Mesodermal cell (in vitro differentiated cells): Measurements from ENCODE around the gene DEPDC1B.

Source experiments
- H3K27ac ChIP-seq: 2 replicates; pipeline ENCODE4 v1.7.0; 2013; ENCODE audit warnings: mild to moderate bottlenecking, low read depth, low read length, moderate library complexity; ENCODE audit not compliant: severe bottlenecking
- H3K36me3 ChIP-seq: 2 replicates; pipeline ENCODE4 v1.7.1; 2013; ENCODE audit warnings: mild to moderate bottlenecking, low read length, moderate library complexity; ENCODE audit not compliant: control insufficient read depth, insufficient read depth
- H3K4me1 ChIP-seq: one replicate; pipeline ENCODE4 v1.7.1; 2013; ENCODE audit warnings: mild to moderate bottlenecking, low read length; ENCODE audit not compliant: insufficient read depth, control insufficient read depth, poor library complexity, severe bottlenecking
- H3K4me3 ChIP-seq: 2 replicates; pipeline ENCODE4 v1.7.0; 2013; ENCODE audit warnings: low read length, control low read depth, mild to moderate bottlenecking; ENCODE audit not compliant: insufficient read depth, poor library complexity, severe bottlenecking; ENCODE audit errors: extremely low read depth
- H3K9me3 ChIP-seq: 2 replicates; pipeline ENCODE4 v1.7.1; 2013; ENCODE audit warnings: mild to moderate bottlenecking, low read length, moderate library complexity; ENCODE audit not compliant: control insufficient read depth
- WGBS, 2 experiments: methylation state at CpG; one replicate each; pipeline ENCODE4 v1.1.5; 2013; ENCODE audit warnings: missing lambda C conversion rate in 2 of 2; ENCODE audit not compliant: insufficient coverage in 2 of 2; 5-methylcytosine and 5-hydroxymethylcytosine counted together

Gene DEPDC1B

DNA sequence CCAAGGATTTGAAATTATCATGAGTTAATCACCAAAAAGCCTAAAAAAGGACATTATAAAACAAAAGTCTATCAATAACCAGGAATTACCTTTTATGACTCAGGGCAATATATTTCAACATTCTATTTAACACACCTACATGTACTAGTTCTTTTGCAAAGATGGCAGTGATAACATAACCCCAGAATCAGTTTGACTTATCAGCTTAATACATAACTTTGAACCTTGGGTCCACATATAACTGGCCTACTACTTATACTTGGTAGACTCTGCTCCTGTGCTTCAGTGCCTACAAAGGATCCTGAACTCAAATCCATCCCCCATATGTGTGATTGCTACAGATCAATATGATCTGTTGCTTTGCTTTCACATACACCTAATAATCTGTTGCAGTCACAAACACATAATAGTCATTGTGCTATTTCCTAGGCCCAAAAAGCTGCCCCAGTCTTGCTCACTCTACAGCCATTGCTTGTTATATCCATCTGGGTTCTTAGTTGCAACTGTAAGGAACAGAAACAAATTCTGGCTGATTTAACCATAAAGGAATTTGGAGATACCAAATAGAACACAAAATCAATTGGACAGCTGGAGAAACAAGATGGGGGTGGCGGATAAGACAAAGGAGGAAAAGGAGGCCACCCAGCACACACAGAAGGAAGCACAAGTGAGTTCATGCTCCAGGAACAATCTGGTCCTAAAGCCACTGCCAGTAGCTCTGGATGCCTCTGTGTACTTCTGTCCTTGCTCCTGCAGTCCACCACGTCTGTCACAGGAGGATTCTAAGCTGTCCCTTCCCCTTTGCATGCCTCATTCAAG is 25.5 kb downstream of the DEPDC1B start:
- Histone ChIP-seq H3K27ac (no peak overlapping the region), H3K4me1 (no peaks in the 10 kb centered on the region), H3K36me3 (no peaks in the 10 kb centered on the region), H3K9me3 (no peaks in the 10 kb centered on the region), H3K4me3 (no peak overlapping the region)
- WGBS, 2 experiments, result no CpG with 5 or more reads among the region's 2 CpGs

DNA sequence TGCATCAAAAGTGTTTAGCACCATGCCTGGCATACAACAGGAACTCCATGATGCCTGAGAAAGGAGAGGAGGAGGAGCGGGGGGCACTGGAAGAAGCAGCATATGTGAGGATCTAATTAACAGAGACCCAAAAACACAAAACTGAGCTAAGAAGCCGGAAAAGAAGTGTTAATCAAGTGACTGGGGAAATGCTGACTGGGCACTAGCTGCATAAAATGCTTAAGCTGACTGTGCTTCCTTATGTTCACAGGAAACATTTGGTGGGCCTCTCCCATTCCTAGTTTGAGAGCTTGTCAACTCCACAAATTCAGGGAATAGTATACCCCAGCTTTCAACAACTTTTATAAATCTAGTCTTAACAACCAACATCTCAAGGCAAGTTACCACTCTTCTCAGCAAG is 26.6 kb downstream of the DEPDC1B start:
- Histone ChIP-seq H3K4me3 (no peak overlapping the region), H3K27ac (no peak overlapping the region), H3K4me1 (no peaks in the 10 kb centered on the region), H3K9me3 (no peaks in the 10 kb centered on the region), H3K36me3 (no peaks in the 10 kb centered on the region)
- WGBS, 2 experiments, result 100% methylated on average over 2 of the region's 2 CpGs

GRCh38 chr5:60672693-60673264 is 27.2 kb downstream of the DEPDC1B start:
- Histone ChIP-seq H3K9me3 (no peaks in the 10 kb centered on the region), H3K36me3 (no peaks in the 10 kb centered on the region), H3K4me3 (no peak overlapping the region), H3K4me1 (no peaks in the 10 kb centered on the region), H3K27ac (no peak overlapping the region)
- 93 to 100% methylated on average over 2 of the region's 3 CpGs for WGBS, 2 experiments

DNA sequence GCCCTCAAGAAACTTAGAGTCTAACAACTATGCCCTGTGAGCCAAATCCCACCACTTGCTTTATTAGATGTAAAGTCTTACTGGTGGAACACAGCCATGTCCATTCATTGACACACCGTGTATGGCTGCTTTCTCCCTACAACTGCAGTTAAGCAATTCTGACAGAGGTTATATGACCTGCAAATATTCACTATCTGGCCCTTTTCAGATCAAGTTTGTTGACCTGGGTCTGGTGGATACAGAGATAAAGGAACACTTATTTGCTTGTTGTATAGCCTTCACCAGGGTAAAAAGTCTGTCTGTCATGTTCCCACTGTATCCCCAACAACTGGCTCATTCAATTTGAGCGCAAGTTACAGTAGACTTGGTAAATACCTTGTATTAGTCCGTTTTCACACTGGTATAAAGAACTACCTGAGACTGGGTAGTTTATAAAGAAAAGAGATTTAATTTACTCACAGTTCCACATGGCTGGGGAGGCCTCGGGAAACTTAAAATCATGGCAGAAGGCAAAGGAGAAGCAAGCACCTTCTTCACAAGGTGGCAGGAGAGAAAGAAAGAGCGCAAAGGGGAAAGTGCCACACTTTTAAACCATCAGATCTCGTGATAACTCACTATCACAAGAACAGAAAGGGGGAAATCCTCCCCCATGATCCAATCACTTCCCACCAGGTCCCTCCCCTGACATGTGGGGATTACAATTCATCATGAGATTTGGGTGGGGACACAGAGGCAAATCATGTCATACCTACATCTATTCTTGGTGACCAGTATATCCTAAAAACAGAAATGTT is 27.9 kb downstream of the DEPDC1B start:
- no peak overlapping the region for H3K4me3 ChIP-seq

DNA sequence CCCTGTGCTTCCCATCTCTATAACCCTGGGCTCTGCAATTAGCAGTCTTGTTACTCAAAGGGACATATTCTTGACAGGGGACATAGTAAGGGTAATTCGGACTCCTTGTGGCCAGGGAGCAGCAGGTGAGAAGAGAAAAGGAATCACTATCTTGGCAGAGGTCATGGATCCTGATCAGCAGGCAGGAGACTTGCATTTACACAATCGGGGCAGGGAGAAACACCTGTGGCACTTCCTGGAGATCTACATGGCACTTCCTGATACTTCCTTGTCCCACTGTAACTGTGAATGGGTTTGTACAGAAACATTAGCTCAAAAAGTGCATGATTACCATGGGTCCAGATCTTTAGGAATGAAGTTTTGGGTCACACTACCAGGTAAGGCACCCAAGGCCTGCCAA is 29.2 kb downstream of the DEPDC1B start:
- H3K4me3 ChIP-seq, result no peak overlapping the region
- WGBS, 2 experiments, result 92 to 100% methylated on average over 1 to 2 of the region's 2 CpGs
- H3K9me3 ChIP-seq, result no peaks in the 10 kb centered on the region
- peaks cover 6% of the 10 kb centered on the region for H3K36me3 ChIP-seq
- H3K27ac ChIP-seq, result no peak overlapping the region
- no peaks in the 10 kb centered on the region for H3K4me1 ChIP-seq

More for the DNA sequence above, 27.9 kb downstream of the DEPDC1B start:
- 92 to 100% methylated on average over 1 to 2 of the region's 6 CpGs for WGBS, 2 experiments
- Histone ChIP-seq H3K27ac (no peak overlapping the region), H3K36me3 (no peaks in the 10 kb centered on the region), H3K9me3 (no peaks in the 10 kb centered on the region), H3K4me1 (no peaks in the 10 kb centered on the region)

DNA sequence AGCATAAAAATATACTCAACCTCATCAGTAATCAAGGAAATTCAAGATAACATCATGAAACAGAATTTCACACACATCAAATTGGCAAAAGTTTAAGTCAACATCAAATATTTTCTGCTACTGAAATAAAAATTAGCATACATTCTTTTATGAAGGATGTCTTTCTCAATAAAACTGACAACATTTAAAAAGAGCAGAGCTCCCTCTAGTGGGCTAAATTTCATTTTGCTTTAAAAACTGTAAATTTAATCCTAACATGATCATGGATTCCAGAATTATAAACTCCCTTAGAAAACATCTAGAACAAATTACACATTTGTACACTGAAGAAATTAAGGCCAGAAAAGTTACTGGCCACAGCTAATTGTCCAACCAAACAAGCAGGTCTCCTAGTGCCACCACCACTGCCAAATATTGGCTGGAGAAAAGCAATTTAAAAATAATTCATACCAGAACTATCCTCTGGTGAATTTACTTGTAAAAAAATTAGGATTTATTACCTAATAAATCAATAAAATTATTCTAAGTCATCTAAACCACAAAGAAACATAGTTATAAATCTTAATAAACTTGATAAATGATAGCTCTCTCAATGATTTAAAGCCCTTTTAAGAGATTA is 31.2 kb downstream of the DEPDC1B start:
- Histone ChIP-seq H3K36me3 (peaks cover 6% of the 10 kb centered on the region), H3K9me3 (no peaks in the 10 kb centered on the region), H3K27ac (no peak overlapping the region), H3K4me3 (no peak overlapping the region), H3K4me1 (no peaks in the 10 kb centered on the region)

DNA sequence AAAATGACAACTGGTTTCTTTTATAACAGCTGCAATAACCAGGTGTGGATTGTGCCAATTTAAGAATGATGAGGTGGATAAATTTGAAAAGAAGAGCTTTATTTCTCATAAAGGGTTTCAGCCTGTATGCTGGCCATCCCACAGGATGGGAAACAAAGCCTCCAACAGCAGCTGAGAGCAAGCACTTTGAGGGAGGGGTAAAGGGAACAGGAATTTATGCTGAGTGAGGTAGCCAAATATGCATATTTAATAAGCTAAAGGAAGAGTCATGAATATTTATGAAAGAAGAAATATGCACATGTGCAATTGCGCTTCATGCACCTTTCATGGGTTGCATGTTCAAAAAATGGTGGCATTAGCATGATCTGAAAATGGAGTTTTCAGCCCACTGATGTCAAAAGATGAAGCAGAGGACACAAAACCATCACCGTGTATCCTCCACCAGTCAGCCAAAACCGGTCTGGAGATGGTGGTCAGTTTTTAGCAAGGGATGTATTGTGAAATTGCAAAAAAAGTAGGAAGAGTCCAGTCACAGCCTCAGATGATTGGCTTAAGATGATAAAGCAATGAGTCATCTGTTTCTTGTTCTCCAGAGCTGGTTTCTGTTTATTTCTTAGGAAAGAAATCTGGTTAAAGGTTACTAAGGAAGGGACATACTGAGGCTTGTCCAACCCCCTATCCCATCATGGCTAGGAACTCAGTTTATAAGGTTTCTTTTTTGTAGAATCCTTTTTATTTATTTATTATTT is 47.9 kb downstream of the DEPDC1B start:
- H3K4me3 ChIP-seq, result no peak overlapping the region
- no peak overlapping the region for H3K27ac ChIP-seq
- 92 to 100% methylated on average over 2 to 3 of the region's 3 CpGs for WGBS, 2 experiments
- peaks cover 7% of the 10 kb centered on the region for H3K36me3 ChIP-seq
- no peaks in the 10 kb centered on the region for H3K9me3 ChIP-seq
- peaks cover 8% of the 10 kb centered on the region for H3K4me1 ChIP-seq

- no peak overlapping the region for H3K27ac ChIP-seq
- WGBS, 2 experiments, result no CpG with 5 or more reads among the region's 1 CpG
- no peak overlapping the region for H3K4me3 ChIP-seq
- peaks cover 8% of the 10 kb centered on the region for H3K4me1 ChIP-seq
- peaks cover 12% of the 10 kb centered on the region for H3K36me3 ChIP-seq
- no peaks in the 10 kb centered on the region for H3K9me3 ChIP-seq
These were observed 50.6 kb downstream of the DEPDC1B start for GRCh38 chr5:60649288-60649917.

- Histone ChIP-seq H3K4me3 (no peak overlapping the region), H3K36me3 (peaks cover 17% of the 10 kb centered on the region), H3K9me3 (no peaks in the 10 kb centered on the region), H3K27ac (no peak overlapping the region), H3K4me1 (peaks cover 8% of the 10 kb centered on the region)
- 100% methylated on average over 1 to 2 of the region's 2 CpGs for WGBS, 2 experiments
These were observed 51.8 kb downstream of the DEPDC1B start for GRCh38 chr5:60648175-60648574.

GRCh38 chr5:60640901-60641300 is 59.1 kb downstream of the DEPDC1B start:
- Histone ChIP-seq H3K4me3 (no peak overlapping the region), H3K27ac (no peak overlapping the region), H3K36me3 (peaks cover 29% of the 10 kb centered on the region), H3K4me1 (no peaks in the 10 kb centered on the region), H3K9me3 (no peaks in the 10 kb centered on the region)
- no CpG with 5 or more reads among the region's 1 CpG for WGBS, 2 experiments
